ENCODE measurements around the gene FBLN1. TPM values are rescaled to one million over a fixed set of nuclear protein-coding genes. Genes with fewer than 3 reads are reported as not detected.

Gene FBLN1
- total and polyA plus RNA-seq, 2 donors (not counting 3 experiments of a cell fraction or from before 2014, with no cell fraction given) = 1.2 to 4.0 TPM

GRCh38 chr22:45585437-45585755 lies 82.7 kb downstream of the FBLN1 start:
- Histone ChIP-seq H3K4me1 (ENCODE audit: control insufficient read depth, extremely low read depth, insufficient read depth, low read length) (no peaks in the 10 kb centered on the region), H3K9me3 (replicated peaks; ENCODE audit: control insufficient read depth, insufficient read depth, low read length) (no peaks in the 10 kb centered on the region), H4K20me1 (replicated peaks; ENCODE audit: control insufficient read depth, extremely low read depth, insufficient read depth, low read length) (no peaks in the 10 kb centered on the region), H3K79me2 (ENCODE audit: control insufficient read depth, insufficient read depth, low read length) (no peaks in the 10 kb centered on the region), H3K4me2 (ENCODE audit: insufficient read depth, low read length) (no peak overlapping the region), H3K27me3 (ENCODE audit: control insufficient read depth in 2 of 2, insufficient read depth in 2 of 2, low read length in 2 of 2) (no peaks in the 10 kb centered on the region), H3K27ac (ENCODE audit: insufficient read depth, low read depth, low read length) (no peak overlapping the region), H3K4me3 (replicated peaks in 1 of 3; ENCODE audit: insufficient read depth in 1 of 3, low read depth in 1 of 3, low read length in 3 of 3) (no peak overlapping the region), H2AFZ (ENCODE audit: low read depth, low read length) (no peak overlapping the region), H3K9ac (replicated peaks; ENCODE audit: extremely low read depth, insufficient read depth, low read length) (no peak overlapping the region), H3K9me1 (replicated peaks; ENCODE audit: control insufficient read depth, extremely low read depth, insufficient read depth, low read length) (no peaks in the 10 kb centered on the region), H3K36me3 (ENCODE audit: control insufficient read depth in 2 of 2, extremely low read depth in 1 of 2, insufficient read depth in 2 of 2, low read length in 2 of 2) (no peaks in the 10 kb centered on the region)
- no TSS peak for BruUV-seq (replicated peaks)
- FAIRE-seq = no peak
- no peak for DNase-seq (ENCODE audit: low read depth, low spot score)
- intact Hi-C loops (cut with micrococcal nuclease) = no loop called here
- ChIA-PET POLR2A (no interaction called here), CTCF (interaction anchor here (0.6 kb wide), 1 partner anchor 11 kb away, joined by 4 read pairs; no protein-coding TSS in a partner anchor)
- dilution Hi-C loops (cut with MboI; ENCODE audit: extremely low pct_ligation_motif_present, low sequenced_read_pairs) = no loop called here
- TF ChIP-seq MAX (IDR thresholded peaks at IDR 0.05; ENCODE audit: insufficient read depth, insufficient read length) (no peak), POLR2AphosphoS5 (IDR thresholded peaks at IDR 0.05; ENCODE audit: insufficient read depth, low read depth, low read length) (no peak), POLR2A (IDR thresholded peaks at IDR 0.05; ENCODE audit: low read depth, low read length) (no peak), GATA2 (IDR thresholded peaks at IDR 0.05; ENCODE audit: insufficient read depth, insufficient read length, low read depth, low read length) (no peak), MYC (IDR thresholded peaks at IDR 0.05; ENCODE audit: low read depth, low read length) (no peak), CTCF (IDR thresholded peaks at IDR 0.05; ENCODE audit: extremely low read depth in 1 of 2, insufficient read depth in 1 of 2, low read depth in 1 of 2, low read length in 2 of 2) (no peak), EZH2 (IDR thresholded peaks at IDR 0.05; ENCODE audit: borderline replicate concordance, low read depth, low read length, severe bottlenecking) (no peak), JUN (IDR thresholded peaks at IDR 0.05; ENCODE audit: borderline replicate concordance, insufficient read depth, insufficient read length, low read depth) (no peak), FOS (IDR thresholded peaks at IDR 0.05; ENCODE audit: borderline replicate concordance, insufficient read depth, low read length) (no peak)

Measured in endothelial cell of umbilical vein (primary cell).